Smooth muscle cell of trachea (primary cell): ENCODE data around the gene IDH1. TPM values are rescaled to one million over a fixed set of nuclear protein-coding genes. Genes with fewer than 3 reads are reported as not detected.

Experiments used
- total RNA-seq: library from RNA; depleted of rRNA; stranded (reverse); fragments of >200 nt; gene quantifications from 2 replicates; pipeline ENCODE4 v1.2.1, GENCODE V29; 2014

The IDH1 gene
- total RNA-seq = 236 and 313 TPM in 2 replicates

GRCh38 chr2:208254871-208255556 lies at the start of gene IDH1:
Gene IDH1, minus strand, starts transcription at chr2:208255071. Its CDS starts 3,520 bp downstream, at chr2:208251551.

GRCh38 chr2:208265801-208266552 lies 11.1 kb upstream of the IDH1 start, which contains the start of gene PIKFYVE:
Gene PIKFYVE, plus strand, starts transcription at chr2:208266255. Its CDS starts 5,265 bp downstream, at chr2:208271520.

GRCh38 chr2:208189810-208190503 lies 64.9 kb downstream of the IDH1 start, which contains the start of gene C2orf80:
Gene C2orf80, minus strand, starts transcription at chr2:208190030. Its CDS starts 3,044 bp downstream, at chr2:208186986.

Other genes starting within 250 kb of the IDH1 start
- 15.6 and 16.0 TPM in 2 replicates for gene PLEKHM3, start 229.5 kb downstream of the IDH1 start, total RNA-seq
- gene CRYGD, start 130.5 kb downstream of the IDH1 start, total RNA-seq = not detected in 2 replicates
- not detected in 2 replicates for gene CRYGC, start 125.2 kb downstream of the IDH1 start, total RNA-seq
- not detected in 2 replicates for gene CRYGB, start 108.9 kb downstream of the IDH1 start, total RNA-seq
- not detected in 2 replicates for gene CRYGA, start 91.5 kb downstream of the IDH1 start, total RNA-seq
- not detected in 2 replicates for gene C2orf80, start 65.0 kb downstream of the IDH1 start, total RNA-seq
- gene PIKFYVE, start 11.2 kb upstream of the IDH1 start, total RNA-seq = 36.4 and 38.0 TPM in 2 replicates
- not detected in 2 replicates for gene PTH2R, start 151.7 kb upstream of the IDH1 start, total RNA-seq